Measurements from ENCODE around the gene ACTA1.

ACTA1 gene

DNA sequence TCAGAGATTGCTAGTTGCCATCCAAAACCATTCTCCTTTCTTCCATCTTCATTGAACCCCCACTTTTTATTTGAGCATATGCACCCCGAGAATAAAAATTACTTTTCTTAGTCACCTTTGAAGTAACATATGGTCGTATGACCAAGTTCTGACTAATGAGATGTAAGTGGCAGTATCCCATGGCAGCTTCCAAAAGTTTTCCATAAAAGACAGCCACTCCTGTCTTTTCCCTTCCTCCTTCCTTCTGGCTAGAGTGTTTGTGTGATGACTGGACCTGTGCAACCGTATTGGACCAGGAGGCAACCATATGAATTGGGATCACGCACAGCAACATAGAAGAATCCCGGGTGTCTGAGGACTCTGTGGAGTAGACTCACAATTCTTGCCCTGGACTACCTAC lies 49.9 kb downstream of the ACTA1 start:
- H3K4me3 ChIP-seq (ENCODE audit: low read length), result no peak overlapping the region
- DNase-seq (ENCODE audit: low read depth, low spot score), result no peak

DNA sequence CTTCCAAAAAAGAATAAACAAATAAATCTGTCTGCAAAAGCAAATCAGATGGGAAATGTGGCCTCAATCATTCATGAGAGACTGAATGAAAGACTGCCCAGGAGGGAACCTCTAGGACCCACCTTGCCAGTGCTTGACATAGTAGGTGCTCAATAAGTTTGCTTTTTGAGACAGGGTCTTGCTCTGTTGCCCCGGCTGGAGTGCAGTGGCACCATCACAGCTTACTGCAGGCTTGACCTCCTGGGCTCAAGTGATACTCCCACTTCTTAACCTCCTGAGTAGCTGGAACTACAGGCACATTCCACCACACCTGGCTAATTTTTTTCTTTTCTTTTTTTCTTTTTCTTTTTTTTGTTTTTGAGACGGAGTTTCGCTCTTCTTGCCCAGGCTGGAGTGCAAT lies 50.7 kb downstream of the ACTA1 start:
- no peak for DNase-seq (ENCODE audit: low read depth, low spot score)

More for the DNA sequence above, 50.7 kb downstream of the ACTA1 start:
- H3K4me3 ChIP-seq (ENCODE audit: low read length), result no peak overlapping the region

Measured in Jurkat, Clone E6-1 (cell line).